IMR-90 (cell line): ENCODE data around the gene RFTN1.

Source experiments
- CEBPB ChIP-seq: IDR thresholded peaks from 2 replicates; pipeline ENCODE4 v1.6.1; 2012; ENCODE audit warnings: low read depth, low read length, improper control_type of control experiment
- CTCF ChIP-seq: conservative IDR thresholded peaks from 2 replicates; pipeline ENCODE4 v1.5.1; 2012; ENCODE audit warnings: mild to moderate bottlenecking, low read depth, low read length, improper control_type of control experiment
- FOS ChIP-seq: fragments of 150-350 bp; IDR thresholded peaks from 2 replicates; pipeline ENCODE4 v1.6.1; 2016; ENCODE audit warnings: low read depth, low read length
- MAFK ChIP-seq: IDR thresholded peaks from 2 replicates; pipeline ENCODE4 v1.6.1; 2012; ENCODE audit warnings: low read depth, low read length, improper control_type of control experiment
- MAZ ChIP-seq: IDR thresholded peaks from 2 replicates; pipeline ENCODE4 v1.6.1; 2012; ENCODE audit warnings: low read depth, mild to moderate bottlenecking, low read length, improper control_type of control experiment, moderate library complexity, borderline replicate concordance
- POLR2A ChIP-seq: IDR thresholded peaks from 2 replicates; pipeline ENCODE4 v1.6.1; 2012; ENCODE audit warnings: mild to moderate bottlenecking, low read depth, low read length
- RAD21 ChIP-seq: IDR thresholded peaks from 2 replicates; pipeline ENCODE4 v1.6.1; 2012; ENCODE audit warnings: low read length, improper control_type of control experiment
- RCOR1 ChIP-seq: IDR thresholded peaks from 2 replicates; pipeline ENCODE4 v1.6.1; 2012; ENCODE audit warnings: mild to moderate bottlenecking, low read length, improper control_type of control experiment; ENCODE audit not compliant: insufficient replicate concordance
- TF ChIP-seq, protein P1 (sequence below): fragments of 150-350 bp; IDR thresholded peaks from 2 replicates; pipeline ENCODE4 v1.6.1; 2017; ENCODE audit warnings: mild to moderate bottlenecking, antibody characterized with exemption, low read length, low read depth

DNA sequence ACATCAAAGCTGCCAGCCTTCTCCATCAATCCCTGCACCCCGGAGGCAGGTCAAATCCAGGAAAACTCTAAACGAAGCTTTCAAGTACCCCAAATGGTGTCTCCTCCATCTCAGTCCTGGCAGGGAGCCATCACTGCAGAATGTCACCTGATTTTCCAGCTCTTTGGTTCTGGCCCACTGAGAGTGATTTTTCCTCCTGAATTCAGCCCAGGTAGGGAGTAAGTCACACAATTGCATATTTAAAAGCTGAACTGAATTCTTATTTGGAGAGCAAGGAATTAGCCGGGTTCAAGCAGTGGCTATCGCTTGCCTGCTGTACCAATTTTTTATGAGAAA is 5.3 kb downstream of the RFTN1 start:
- TF ChIP-seq CTCF, result no peak
- TF ChIP-seq, protein P1, sequence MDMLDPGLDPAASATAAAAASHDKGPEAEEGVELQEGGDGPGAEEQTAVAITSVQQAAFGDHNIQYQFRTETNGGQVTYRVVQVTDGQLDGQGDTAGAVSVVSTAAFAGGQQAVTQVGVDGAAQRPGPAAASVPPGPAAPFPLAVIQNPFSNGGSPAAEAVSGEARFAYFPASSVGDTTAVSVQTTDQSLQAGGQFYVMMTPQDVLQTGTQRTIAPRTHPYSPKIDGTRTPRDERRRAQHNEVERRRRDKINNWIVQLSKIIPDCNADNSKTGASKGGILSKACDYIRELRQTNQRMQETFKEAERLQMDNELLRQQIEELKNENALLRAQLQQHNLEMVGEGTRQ, result no peak
- TF ChIP-seq CEBPB, result no peak
- TF ChIP-seq POLR2A, result no peak
- no peak for TF ChIP-seq MAFK
- no peak for TF ChIP-seq FOS
- no peak for TF ChIP-seq RCOR1
- TF ChIP-seq MAZ, result no peak
- no peak for TF ChIP-seq RAD21
